Activated CD4-positive, alpha-beta T cell treated with anti-CD3 and anti-CD28 coated beads, Interleukin-2, amount 50 U/mL, for 16 hours (primary cell): Measurements from ENCODE around the gene PLCB1.
"Not testable (repeated sequence)": the region's sequence is repeated elsewhere in the genome, so short reads cannot be mapped to it uniquely, and the experiment has no call there.

Experiments used
- DNase-seq: peaks from one replicate; pipeline ENCODE4 v3.0.0-alpha.2; 2020

Gene PLCB1

DNA sequence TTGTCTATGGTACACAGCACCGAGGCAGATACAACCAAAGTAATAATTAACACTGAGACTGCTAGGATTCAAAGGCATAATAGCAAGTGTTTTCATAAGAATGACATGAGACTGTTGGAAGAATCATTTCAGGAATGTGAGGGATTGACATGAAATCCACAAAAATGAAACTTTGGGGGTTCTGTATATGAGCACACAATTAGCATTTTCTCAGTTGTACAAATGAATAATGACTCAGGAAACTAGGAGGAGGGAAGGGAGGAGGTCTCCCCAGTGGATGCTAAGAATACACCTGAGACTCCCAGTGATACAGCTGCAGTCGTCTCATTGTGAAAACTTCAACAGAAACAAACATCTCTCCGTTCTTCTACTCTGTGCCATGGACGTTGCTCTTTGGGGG, 508.4 kb downstream of the PLCB1 start:
- DNase-seq = no peak

GRCh38 chr20:8642247-8642646, 510.2 kb downstream of the PLCB1 start:
- DNase-seq = no peak

DNA sequence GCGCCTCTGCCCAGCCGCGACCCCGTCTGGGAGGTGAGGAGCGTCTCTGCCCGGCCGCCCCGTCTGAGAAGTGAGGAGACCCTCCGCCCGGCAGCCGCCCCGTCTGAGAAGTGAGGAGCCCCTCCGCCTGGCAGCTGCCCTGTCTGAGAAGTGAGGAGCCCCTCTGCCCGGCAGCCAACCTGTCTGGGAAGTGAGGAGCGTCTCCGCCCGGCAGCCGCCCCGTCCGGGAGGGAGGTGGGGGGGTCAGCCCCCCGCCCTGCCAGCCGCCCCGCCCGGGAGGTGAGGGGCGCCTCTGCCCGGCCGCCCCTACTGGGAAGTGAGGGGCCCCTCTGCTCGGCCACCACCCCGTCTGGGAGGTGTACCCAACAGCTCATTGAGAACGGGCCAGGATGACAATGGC, 512.4 kb downstream of the PLCB1 start:
- DNase-seq = not testable (repeated sequence)

- no peak for DNase-seq
Observed at GRCh38 chr20:8645326-8645725, 513.3 kb downstream of the PLCB1 start.

DNA sequence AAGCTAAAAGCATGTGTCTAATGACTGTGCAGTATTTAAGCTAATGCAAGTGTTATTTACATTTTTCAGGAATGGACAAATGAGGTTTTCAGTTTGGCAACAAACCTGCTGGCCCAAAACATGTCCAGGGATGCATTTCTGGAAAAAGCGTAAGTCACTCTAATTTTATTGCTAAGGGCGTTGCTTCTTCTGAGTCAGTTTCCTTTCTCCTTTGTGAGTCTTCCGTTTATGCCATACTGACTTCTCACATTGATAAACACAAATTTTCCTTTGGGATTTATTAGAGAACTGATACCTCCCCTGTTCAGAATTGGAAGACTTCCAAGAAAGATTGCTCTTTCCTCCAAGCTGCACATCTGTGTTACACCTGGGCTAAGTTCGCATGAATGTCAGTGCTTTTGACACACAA, 514.0 kb downstream of the PLCB1 start:
- DNase-seq = no peak

DNA sequence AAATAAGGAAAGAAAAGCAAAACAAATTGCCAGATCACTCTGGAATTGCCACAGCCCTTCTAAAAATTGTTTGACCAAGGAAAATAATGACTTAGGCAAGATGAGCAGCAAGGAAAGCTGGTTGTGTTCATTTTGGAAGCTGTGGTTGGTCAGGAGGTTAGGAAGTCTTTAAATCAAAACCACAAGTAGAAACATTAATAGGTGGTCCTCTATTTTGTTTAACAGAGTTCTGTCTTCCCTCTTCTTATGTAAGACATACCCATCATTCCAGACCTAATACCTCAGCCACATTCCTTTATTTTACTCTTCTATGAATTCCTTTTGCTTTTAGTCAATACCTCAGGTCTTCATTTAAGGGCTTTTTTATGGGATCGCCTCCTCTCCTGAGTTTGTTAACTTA, 514.6 kb downstream of the PLCB1 start:
- DNase-seq = no peak

DNA sequence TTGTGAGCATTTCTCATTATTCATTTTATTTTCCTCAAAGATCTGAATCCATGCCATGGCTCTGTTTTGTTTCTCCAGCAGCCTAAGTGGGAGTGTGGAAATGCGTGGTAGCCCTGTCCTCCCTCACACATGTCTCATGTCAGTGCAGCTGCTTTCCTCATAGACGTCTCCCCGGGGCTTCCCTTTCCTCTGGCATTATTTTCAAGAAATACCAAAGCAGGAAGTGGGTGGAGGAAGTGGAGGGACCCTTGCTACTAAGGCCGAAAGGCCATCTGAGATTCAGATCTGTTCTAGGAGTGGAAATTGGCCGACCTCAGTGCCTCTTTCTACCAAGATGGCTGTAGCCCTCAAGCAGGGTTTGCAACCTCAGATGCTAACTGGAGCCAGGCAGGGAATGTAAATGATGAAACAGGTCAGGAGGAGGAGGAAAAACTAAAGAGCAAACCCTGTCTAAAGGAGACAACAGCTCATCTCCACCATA, 515.9 kb downstream of the PLCB1 start:
- DNase-seq = no peak

DNA sequence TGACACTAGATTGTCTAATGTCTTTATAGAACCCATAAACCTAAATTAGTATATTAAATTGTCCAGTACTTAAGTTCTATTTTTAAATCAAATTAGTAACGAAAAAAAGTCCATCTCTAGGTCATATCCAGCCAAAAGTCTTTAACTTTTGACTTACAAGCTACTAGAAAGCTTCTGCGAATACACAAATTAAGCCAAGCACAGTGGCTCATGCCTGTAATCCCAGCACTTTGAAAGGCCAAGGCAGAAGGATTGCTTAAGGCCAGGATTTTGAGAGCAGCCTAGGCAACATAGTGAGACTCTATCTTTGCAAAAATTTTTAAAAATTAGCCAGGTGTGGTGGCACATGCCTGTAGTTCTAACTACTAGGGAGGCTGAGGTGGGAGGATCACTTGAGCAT, 516.4 kb downstream of the PLCB1 start:
- DNase-seq = no peak

DNA sequence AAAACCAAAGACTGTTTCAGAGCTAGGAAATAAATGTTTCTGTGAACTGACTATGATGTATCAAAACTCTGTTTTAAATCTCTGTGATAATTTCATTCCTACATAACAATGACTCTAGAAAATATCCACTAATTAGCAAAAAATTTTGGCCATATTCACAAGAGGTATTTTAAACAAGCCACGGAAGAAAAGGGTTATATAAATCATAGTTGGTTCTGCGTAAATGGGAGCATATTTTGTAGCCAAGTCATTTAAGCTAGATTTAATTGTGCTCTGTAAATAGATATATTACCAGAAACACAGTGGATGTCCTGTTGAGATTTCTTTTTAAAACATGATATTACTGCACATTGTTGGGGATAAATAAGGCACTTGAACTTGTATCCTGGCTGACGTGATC, 520.3 kb downstream of the PLCB1 start:
- DNase-seq = no peak

- DNase-seq = no peak
Observed at GRCh38 chr20:8654486-8654885, 522.4 kb downstream of the PLCB1 start.

GRCh38 chr20:8656335-8656734, 524.3 kb downstream of the PLCB1 start:
- DNase-seq = no peak

DNA sequence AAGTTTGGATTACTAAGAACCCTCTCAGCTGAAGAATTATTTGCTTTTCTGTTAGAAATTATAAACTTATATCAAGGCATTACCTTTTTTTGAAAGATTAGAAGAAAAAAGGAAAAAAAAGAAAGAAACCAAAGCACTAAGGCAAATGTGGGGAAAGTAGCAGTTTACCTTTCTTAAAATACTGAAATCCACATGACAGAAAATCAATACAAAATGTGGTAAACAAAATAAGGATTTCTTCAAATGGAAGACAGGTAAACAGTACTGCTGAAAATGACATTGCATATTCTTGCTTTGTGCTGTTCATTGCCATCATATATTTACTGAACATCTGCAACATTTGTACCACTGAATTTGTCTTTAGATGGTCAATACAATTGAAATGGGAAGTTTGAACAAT, 525.6 kb downstream of the PLCB1 start:
- no peak for DNase-seq

- DNase-seq = no peak
Observed at GRCh38 chr20:8658103-8658502, 526.0 kb downstream of the PLCB1 start.

DNA sequence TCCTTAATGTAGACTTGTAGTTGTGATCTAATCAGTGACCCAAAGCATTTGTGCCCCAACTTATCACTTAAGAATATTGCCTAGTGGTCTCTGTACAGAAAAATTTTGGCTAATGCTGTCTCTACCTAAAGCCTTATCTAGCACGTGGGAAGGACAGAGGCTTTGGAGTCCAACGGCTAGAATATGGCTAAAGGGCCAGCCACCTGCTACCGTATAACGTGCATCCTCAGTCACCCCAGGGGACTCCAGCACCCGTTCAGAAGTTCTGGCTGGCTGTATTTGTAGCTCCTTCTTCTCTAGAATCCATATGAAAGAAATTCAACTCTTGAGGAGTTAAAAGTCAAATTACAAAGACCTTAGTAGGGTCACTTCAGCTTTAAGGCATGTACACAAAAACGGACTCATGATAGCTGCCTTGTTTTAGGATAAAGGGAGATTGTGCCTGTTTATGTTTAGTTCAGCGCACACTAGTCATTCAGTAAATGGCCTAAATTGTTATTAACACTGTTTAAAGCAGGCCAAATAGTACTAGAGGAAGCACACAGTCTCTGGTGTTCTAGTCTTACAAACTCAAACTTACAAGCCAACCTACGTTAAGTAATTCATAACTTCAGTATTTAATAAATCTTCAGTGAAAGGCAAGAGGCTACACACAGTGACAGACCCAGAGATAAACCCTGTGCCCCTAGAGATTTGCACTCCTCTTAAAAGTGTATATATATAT, 529.3 kb downstream of the PLCB1 start:
- no peak for DNase-seq

- no peak for DNase-seq
Observed at GRCh38 chr20:8662433-8662954, 530.4 kb downstream of the PLCB1 start.

- no peak for DNase-seq
Observed at GRCh38 chr20:8663424-8663823, 531.4 kb downstream of the PLCB1 start.

DNA sequence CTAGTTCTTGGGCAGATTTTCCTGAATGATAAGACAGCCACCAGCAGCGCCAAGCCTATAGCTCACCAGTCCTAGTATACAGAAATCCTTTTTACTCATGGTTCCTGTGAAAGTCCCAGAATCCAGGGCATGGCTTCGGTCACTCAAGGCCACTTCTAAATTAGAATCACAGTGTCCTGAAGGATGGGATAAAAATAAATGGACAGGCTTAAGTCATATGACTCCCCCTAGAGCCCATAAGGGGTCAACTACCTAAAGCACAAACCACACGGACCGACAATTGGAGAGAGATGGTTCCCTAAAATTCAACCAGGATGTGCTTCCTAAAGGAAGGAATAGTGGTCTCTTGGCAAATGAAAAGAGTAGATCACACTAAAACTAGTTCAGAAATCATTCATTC, 532.7 kb downstream of the PLCB1 start:
- DNase-seq = no peak

GRCh38 chr20:8667306-8667705, 535.2 kb downstream of the PLCB1 start:
- DNase-seq = no peak

- no peak for DNase-seq
Observed at GRCh38 chr20:8670207-8670892, 538.3 kb downstream of the PLCB1 start.

- no peak for DNase-seq
Observed at GRCh38 chr20:8670893-8671215, 538.8 kb downstream of the PLCB1 start.

- DNase-seq = no peak
Observed at GRCh38 chr20:8671370-8671961, 539.4 kb downstream of the PLCB1 start.

DNA sequence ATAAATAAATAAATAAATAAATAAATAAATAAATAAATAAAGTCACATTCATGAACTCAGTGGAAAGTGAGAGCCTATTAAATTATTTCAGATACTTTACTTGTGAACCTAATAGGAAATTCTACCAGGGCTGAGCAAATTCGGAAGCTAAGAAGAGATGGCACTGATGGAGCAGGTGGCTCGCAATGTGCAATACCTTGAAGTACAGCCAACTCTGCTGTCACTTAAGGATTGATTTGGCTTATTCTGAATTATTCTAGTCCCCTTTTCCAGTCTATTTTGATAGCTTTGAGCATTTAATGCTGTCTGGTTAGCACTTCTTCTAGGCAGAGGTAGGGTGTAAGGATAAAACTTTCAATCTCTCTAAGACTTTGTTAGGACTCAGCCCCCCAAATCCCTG, 541.0 kb downstream of the PLCB1 start:
- DNase-seq = no peak

DNA sequence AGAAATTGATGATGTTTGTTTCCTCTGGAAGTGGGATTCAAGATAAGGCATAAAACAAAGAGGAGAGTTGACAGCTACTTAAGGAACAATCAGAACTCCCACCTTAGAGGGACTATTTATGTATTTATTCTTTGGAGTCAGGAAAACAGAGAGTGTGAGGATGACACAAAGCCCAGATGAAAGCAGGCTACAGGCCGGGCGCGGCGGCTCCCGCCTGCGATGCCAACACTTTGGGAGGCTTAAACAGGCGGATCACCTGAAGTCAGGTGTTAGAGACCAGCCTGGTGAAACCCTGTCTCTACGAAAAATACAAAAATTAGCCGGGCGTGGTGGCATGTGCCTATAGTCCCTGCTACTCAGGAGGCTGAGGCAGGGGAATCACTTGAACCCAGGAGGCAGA, 543.8 kb downstream of the PLCB1 start:
- no peak for DNase-seq

DNA sequence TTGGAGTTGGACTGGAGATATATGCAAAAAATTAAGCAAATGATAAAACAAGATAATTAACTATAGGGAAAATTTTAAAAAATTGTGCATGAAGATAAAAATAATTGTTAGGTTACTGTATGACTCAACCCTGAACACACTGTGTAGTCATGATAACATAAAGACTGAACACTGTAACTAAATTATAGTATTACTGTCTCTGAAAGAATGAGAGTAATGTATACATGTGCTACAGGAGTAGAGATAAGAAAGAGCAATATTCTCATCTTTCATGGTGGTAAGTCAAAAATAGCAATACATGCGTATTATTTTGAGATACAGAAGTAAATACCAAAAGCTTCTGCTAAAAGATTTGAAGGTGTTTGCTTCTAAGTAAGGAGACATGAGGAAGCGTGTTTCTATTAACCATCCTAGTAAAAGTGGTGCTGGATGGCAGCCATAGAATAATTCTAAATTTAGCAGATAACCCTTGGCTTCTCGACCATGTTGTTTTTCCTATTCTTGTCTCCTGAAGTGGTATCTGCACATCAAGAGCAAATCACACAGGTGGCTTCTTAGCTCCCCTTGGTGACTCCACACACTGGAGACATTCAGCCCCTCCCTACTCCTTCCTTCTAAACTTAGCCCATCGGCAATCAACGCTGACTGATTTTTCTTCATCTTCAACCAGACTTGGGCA, 546.2 kb downstream of the PLCB1 start:
- DNase-seq = no peak
